Panc1 (cell line): ENCODE measurements around the gene NDUFB6. TPM values are rescaled to one million over a fixed set of nuclear protein-coding genes. Genes with fewer than 3 reads are reported as not detected.

Experiments
- ATAC-seq: fragments of 200-7000 bp; cut with Tn5 transposase; 2 replicates; pipeline ENCODE4 v1.9.1; 2020; ENCODE audit warnings: mild to moderate bottlenecking, moderate library complexity
- BruUV-seq: library from RNA; stranded (reverse); fragments of 400-500 nt; replicated peaks from 2 replicates; lab custom pipeline; 2021; lab: Mats Ljungman, UMichigan
- CTCF ChIA-PET: fragments of 300-600 bp; sonication (Branson Sonifier 250); formaldehyde crosslinking; loops from one replicate; lab custom pipeline; 2022; ENCODE audit warnings: antibody characterized with exemption; lab: Charles Lee
- POLR2A ChIA-PET: fragments of 300-600 bp; sonication (Branson Sonifier 250); formaldehyde crosslinking; loops from one replicate; lab custom pipeline; 2022; ENCODE audit warnings: antibody characterized with exemption; lab: Charles Lee
- DNase-seq: peaks from one replicate; pipeline ENCODE4 v3.0.0-alpha.2; 2010; ENCODE audit warnings: low read depth, low spot score
- H3K27ac ChIP-seq: 2 replicates; pipeline ENCODE4 v1.5.1; 2011; ENCODE audit warnings: mild to moderate bottlenecking, low read length, inconsistent platforms
- H3K27me3 ChIP-seq: fragments of 200-500 bp; sonication (Bioruptor generic); 2 replicates; pipeline ENCODE4 v1.6.0; 2014; ENCODE audit warnings: low read length, inconsistent platforms; ENCODE audit not compliant: control insufficient read depth, insufficient read depth
- H3K36me3 ChIP-seq: fragments of 200-500 bp; sonication (Bioruptor generic); 2 replicates; pipeline ENCODE4 v1.5.1; 2014; ENCODE audit warnings: inconsistent platforms, mild to moderate bottlenecking, low read length, moderate library complexity; ENCODE audit not compliant: control insufficient read depth, insufficient read depth
- H3K4me1 ChIP-seq: 2 replicates; pipeline ENCODE4 v1.5.1; 2011; ENCODE audit warnings: inconsistent platforms, mild to moderate bottlenecking, low read length, moderate library complexity; ENCODE audit not compliant: control insufficient read depth, insufficient read depth
- H3K4me3 ChIP-seq, 2 experiments: 2 replicates each; pipeline ENCODE4 v1.5.1; 2011 to 2012; ENCODE audit warnings: low read depth in 2 of 2, low read length in 2 of 2, mild to moderate bottlenecking in 2 of 2, inconsistent platforms in 1 of 2, moderate library complexity in 1 of 2
- H3K9me3 ChIP-seq: fragments of 200-500 bp; sonication (Bioruptor generic); 2 replicates; pipeline ENCODE4 v1.5.1; 2014; ENCODE audit warnings: low read depth, mild to moderate bottlenecking, inconsistent platforms, low read length, moderate library complexity; ENCODE audit not compliant: control insufficient read depth, insufficient read depth
- POLR2AphosphoS5 ChIP-seq: IDR thresholded peaks from 2 replicates; pipeline ENCODE4 v1.6.1; 2012; ENCODE audit warnings: mild to moderate bottlenecking, low read depth, low read length, moderate library complexity
- SIN3A ChIP-seq: IDR thresholded peaks from 2 replicates; pipeline ENCODE4 v1.6.1; 2012; ENCODE audit warnings: low read depth, mild to moderate bottlenecking, low read length, moderate library complexity, borderline replicate concordance; ENCODE audit not compliant: insufficient read depth
- TCF7L2 ChIP-seq: IDR thresholded peaks from 2 replicates; pipeline ENCODE4 v1.6.1; 2011; ENCODE audit warnings: mild to moderate bottlenecking, low read depth, low read length, inconsistent platforms
- in situ Hi-C: cut with HindIII; loops from 2 replicates; pipeline ENCODE4 v1.10.0; 2016; ENCODE audit warnings: low sequenced_read_pairs, low pct_unique_long_range_greater_than_20kb
- intact Hi-C: fragments of 100-400 bp; cut with micrococcal nuclease; formaldehyde crosslinking; loops from one replicate; pipeline ENCODE4 v1.10.0; 2022; ENCODE audit not compliant: unreplicated experiment
- total RNA-seq: library from RNA; stranded (reverse); gene quantifications from one replicate; pipeline ENCODE4 v1.2.1, GENCODE V29; 2021; ENCODE audit not compliant: unreplicated experiment
- TF ChIP-seq, protein P1 (sequence below), 2 experiments: IDR thresholded peaks; 2 replicates each; pipeline ENCODE4 v1.6.1; 2011 to 2012; ENCODE audit warnings: low read depth in 2 of 2, control low read depth in 1 of 2, low read length in 1 of 2, mild to moderate bottlenecking in 1 of 2, moderate library complexity in 1 of 2; ENCODE audit not compliant: insufficient read depth in 1 of 2
- TF ChIP-seq, protein P2 (sequence below): fragments of 450-650 bp; IDR thresholded peaks from 2 replicates; pipeline ENCODE4 v1.5.1; 2017; ENCODE audit warnings: mild to moderate bottlenecking

NDUFB6 gene
- total RNA-seq, 1 experiment from 2014 or later = 85.3 TPM

DNA sequence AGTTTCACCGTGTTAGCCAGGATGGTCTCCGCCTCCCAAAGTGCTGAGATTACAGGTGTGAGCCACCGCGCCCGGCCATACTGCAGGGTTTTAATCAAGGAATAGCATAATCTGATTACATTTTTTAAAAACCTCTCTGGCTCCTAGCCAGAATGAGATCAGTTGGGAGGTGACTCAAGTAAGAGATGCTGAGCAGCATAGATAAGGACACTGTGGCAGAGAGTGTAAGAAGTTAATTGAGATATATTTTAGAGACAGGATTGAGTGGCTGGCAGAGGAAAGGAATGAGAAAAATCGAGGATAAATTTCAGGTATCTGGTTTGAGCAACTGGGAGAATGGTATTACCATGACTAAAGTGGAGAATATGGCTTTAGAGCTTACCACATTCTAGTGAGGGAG is 39.6 kb downstream of the NDUFB6 start:
- H3K36me3 ChIP-seq = no peaks in the 10 kb centered on the region; the same call in 1 of the 2 replicates
- no peak overlapping the region for H3K27ac ChIP-seq
- CTCF ChIA-PET = interaction anchor here (0.8 kb wide), 1 partner anchor 155 kb away, joined by 3 read pairs; no protein-coding TSS in a partner anchor
- no TSS peak for BruUV-seq
- ATAC-seq (no peak), DNase-seq (no peak)
- TF ChIP-seq TCF7L2 (no peak), POLR2AphosphoS5 (no peak), SIN3A (no peak)
- TF ChIP-seq, protein P1, sequence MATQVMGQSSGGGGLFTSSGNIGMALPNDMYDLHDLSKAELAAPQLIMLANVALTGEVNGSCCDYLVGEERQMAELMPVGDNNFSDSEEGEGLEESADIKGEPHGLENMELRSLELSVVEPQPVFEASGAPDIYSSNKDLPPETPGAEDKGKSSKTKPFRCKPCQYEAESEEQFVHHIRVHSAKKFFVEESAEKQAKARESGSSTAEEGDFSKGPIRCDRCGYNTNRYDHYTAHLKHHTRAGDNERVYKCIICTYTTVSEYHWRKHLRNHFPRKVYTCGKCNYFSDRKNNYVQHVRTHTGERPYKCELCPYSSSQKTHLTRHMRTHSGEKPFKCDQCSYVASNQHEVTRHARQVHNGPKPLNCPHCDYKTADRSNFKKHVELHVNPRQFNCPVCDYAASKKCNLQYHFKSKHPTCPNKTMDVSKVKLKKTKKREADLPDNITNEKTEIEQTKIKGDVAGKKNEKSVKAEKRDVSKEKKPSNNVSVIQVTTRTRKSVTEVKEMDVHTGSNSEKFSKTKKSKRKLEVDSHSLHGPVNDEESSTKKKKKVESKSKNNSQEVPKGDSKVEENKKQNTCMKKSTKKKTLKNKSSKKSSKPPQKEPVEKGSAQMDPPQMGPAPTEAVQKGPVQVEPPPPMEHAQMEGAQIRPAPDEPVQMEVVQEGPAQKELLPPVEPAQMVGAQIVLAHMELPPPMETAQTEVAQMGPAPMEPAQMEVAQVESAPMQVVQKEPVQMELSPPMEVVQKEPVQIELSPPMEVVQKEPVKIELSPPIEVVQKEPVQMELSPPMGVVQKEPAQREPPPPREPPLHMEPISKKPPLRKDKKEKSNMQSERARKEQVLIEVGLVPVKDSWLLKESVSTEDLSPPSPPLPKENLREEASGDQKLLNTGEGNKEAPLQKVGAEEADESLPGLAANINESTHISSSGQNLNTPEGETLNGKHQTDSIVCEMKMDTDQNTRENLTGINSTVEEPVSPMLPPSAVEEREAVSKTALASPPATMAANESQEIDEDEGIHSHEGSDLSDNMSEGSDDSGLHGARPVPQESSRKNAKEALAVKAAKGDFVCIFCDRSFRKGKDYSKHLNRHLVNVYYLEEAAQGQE (IDR thresholded peaks at IDR 0.05; ENCODE audit: insufficient read depth in 1 of 2, low read depth in 2 of 2, low read length in 1 of 2) = no peak
- TF ChIP-seq, protein P2, sequence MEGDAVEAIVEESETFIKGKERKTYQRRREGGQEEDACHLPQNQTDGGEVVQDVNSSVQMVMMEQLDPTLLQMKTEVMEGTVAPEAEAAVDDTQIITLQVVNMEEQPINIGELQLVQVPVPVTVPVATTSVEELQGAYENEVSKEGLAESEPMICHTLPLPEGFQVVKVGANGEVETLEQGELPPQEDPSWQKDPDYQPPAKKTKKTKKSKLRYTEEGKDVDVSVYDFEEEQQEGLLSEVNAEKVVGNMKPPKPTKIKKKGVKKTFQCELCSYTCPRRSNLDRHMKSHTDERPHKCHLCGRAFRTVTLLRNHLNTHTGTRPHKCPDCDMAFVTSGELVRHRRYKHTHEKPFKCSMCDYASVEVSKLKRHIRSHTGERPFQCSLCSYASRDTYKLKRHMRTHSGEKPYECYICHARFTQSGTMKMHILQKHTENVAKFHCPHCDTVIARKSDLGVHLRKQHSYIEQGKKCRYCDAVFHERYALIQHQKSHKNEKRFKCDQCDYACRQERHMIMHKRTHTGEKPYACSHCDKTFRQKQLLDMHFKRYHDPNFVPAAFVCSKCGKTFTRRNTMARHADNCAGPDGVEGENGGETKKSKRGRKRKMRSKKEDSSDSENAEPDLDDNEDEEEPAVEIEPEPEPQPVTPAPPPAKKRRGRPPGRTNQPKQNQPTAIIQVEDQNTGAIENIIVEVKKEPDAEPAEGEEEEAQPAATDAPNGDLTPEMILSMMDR = no peak
- in situ Hi-C loops = no loop called here
- no peaks in the 10 kb centered on the region for H3K4me1 ChIP-seq
- intact Hi-C loops = no loop called here
- H3K27me3 ChIP-seq = no peaks in the 10 kb centered on the region
- no peak overlapping the region for H3K4me3 ChIP-seq
- peaks cover 6% of the 10 kb centered on the region; the same call in 1 of the 2 replicates for H3K9me3 ChIP-seq
- POLR2A ChIA-PET = no interaction called here

DNA sequence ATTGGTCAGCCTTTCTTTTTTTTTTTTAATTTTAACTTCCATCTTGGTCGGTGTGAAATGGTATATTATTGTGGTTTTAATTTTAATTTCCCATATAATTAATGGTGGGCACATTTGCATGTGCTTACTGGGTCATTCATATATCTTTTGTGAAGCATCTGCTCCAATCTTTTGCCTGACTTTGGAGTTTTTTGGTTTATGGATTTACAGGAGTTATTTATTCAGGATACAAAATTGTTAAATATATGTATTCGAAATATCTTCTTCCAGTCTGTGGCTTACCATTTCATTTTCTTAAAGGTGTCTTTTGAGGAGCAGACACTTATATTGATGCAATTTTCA is 46.3 kb downstream of the NDUFB6 start:
- Histone ChIP-seq H3K27ac (peak overlapping the region; percentile 96), H3K9me3 (peaks cover 6% of the 10 kb centered on the region; the same call in 1 of the 2 replicates), H3K36me3 (no peaks in the 10 kb centered on the region), H3K27me3 (no peaks in the 10 kb centered on the region), H3K4me3 (peak overlapping the region; percentile 64 to 88), H3K4me1 (peaks cover 32% of the 10 kb centered on the region)
- TF ChIP-seq TCF7L2 = no peak
- TF ChIP-seq, protein P2 = peak; percentile 48
- no peak for TF ChIP-seq SIN3A
- no peak for TF ChIP-seq POLR2AphosphoS5
- TF ChIP-seq, protein P1 (IDR thresholded peaks at IDR 0.05; ENCODE audit: insufficient read depth in 1 of 2, low read depth in 2 of 2, low read length in 1 of 2) = no peak
- POLR2A ChIA-PET = interaction anchor here (0.7 to 1.1 kb wide), 2 partner anchors 26 to 73 kb away, joined by 4 to 7 read pairs; partner anchors contain the start of gene TOPORS
- in situ Hi-C loops (no loop called here), intact Hi-C loops (no loop called here)
- CTCF ChIA-PET = interaction anchor here (0.6 to 2.3 kb wide), 3 partner anchors 16 to 147 kb away, joined by 3 to 34 read pairs (median 4); no protein-coding TSS in a partner anchor
- ATAC-seq (no peak), DNase-seq (no peak)
- BruUV-seq = no TSS peak
